ENCODE results near the gene BUB1. TPM values are rescaled to one million over a fixed set of nuclear protein-coding genes. Genes with fewer than 3 reads are reported as not detected.
"Not testable (repeated sequence)": the region's sequence is repeated elsewhere in the genome, so short reads cannot be mapped to it uniquely, and the experiment has no call there.

The BUB1 gene
- total and polyA plus RNA-seq, 12 donors, result 0.17 to 17.1 (median 1.3) TPM

- no peaks in the 10 kb centered on the region for H3K9me3 ChIP-seq (replicated peaks in 1 of 3)
- TF ChIP-seq CTCF (IDR thresholded peaks at IDR 0.05) (no peak), POLR2A (IDR thresholded peaks at IDR 0.05) (no peak)
- H3K36me3 ChIP-seq (replicated peaks in 1 of 2), result no peaks in the 10 kb centered on the region
- no peak for DNase-seq
- H3K27ac ChIP-seq, result no peak overlapping the region
- intact Hi-C loops (cut with DNase I), result no loop called here
- H3K4me1 ChIP-seq (replicated peaks in 1 of 2), result no peaks in the 10 kb centered on the region
- H3K27me3 ChIP-seq, result no peaks in the 10 kb centered on the region
- H3K4me3 ChIP-seq, result no peak overlapping the region
Measured at GRCh38 chr2:110642360-110642759, 35.5 kb downstream of the BUB1 start.

- 86 to 93% (median 89%) methylated on average over 3 of the region's 3 CpGs for WGBS, 4 donors
- no peak overlapping the region for H3K4me3 ChIP-seq
- TF ChIP-seq POLR2A (IDR thresholded peaks at IDR 0.05) (no peak), CTCF (IDR thresholded peaks at IDR 0.05) (no peak)
- no peaks in the 10 kb centered on the region for H3K36me3 ChIP-seq (replicated peaks in 1 of 2)
- no peaks in the 10 kb centered on the region for H3K4me1 ChIP-seq (replicated peaks in 1 of 2)
- peak in 1 of 7 donors; percentile 2 for DNase-seq
- intact Hi-C loops (cut with DNase I), result no loop called here
- H3K27ac ChIP-seq, result no peak overlapping the region
- no peaks in the 10 kb centered on the region for H3K27me3 ChIP-seq
- H3K9me3 ChIP-seq (replicated peaks in 1 of 3), result no peaks in the 10 kb centered on the region
Measured at GRCh38 chr2:110639972-110640371, 37.9 kb downstream of the BUB1 start.

- Histone ChIP-seq H3K9me3 (replicated peaks in 1 of 3) (no peaks in the 10 kb centered on the region), H3K4me1 (replicated peaks in 1 of 2) (no peaks in the 10 kb centered on the region), H3K4me3 (no peak overlapping the region), H3K36me3 (replicated peaks in 1 of 2) (no peaks in the 10 kb centered on the region), H3K27ac (no peak overlapping the region), H3K27me3 (no peaks in the 10 kb centered on the region)
- no peak for TF ChIP-seq POLR2A (IDR thresholded peaks at IDR 0.05)
- WGBS, 4 donors, result 89 to 91% (median 90%) methylated on average over 4 of the region's 4 CpGs
- DNase-seq, result no peak
- intact Hi-C loops (cut with DNase I), result no loop called here
Measured at GRCh38 chr2:110638952-110639695, 38.7 kb downstream of the BUB1 start.

GRCh38 chr2:110638004-110638403 lies 39.9 kb downstream of the BUB1 start:
- intact Hi-C loops (cut with DNase I), result no loop called here
- H3K4me3 ChIP-seq, result no peak overlapping the region
- H3K4me1 ChIP-seq (replicated peaks in 1 of 2), result no peaks in the 10 kb centered on the region
- TF ChIP-seq CTCF (IDR thresholded peaks at IDR 0.05), result no peak
- TF ChIP-seq POLR2A (IDR thresholded peaks at IDR 0.05), result no peak
- H3K27ac ChIP-seq, result no peak overlapping the region
- no peaks in the 10 kb centered on the region for H3K9me3 ChIP-seq (replicated peaks in 1 of 3)
- WGBS, 4 donors, result 96 to 99% (median 97%) methylated on average over 1 of the region's 1 CpG
- no peak for DNase-seq
- no peaks in the 10 kb centered on the region for H3K27me3 ChIP-seq
- H3K36me3 ChIP-seq (replicated peaks in 1 of 2), result no peaks in the 10 kb centered on the region

GRCh38 chr2:110637093-110637492 lies 40.8 kb downstream of the BUB1 start:
- Histone ChIP-seq H3K36me3 (replicated peaks in 1 of 2) (no peaks in the 10 kb centered on the region), H3K4me1 (replicated peaks in 1 of 2) (no peaks in the 10 kb centered on the region), H3K4me3 (no peak overlapping the region), H3K27me3 (no peaks in the 10 kb centered on the region), H3K9me3 (replicated peaks in 1 of 3) (no peaks in the 10 kb centered on the region), H3K27ac (no peak overlapping the region)
- intact Hi-C loops (cut with DNase I), result no loop called here
- no peak for DNase-seq
- 68 to 80% (median 73%) methylated on average over 1 of the region's 1 CpG for WGBS, 4 donors
- TF ChIP-seq CTCF (IDR thresholded peaks at IDR 0.05), result no peak
- no peak for TF ChIP-seq POLR2A (IDR thresholded peaks at IDR 0.05)

- H3K27me3 ChIP-seq; H3K4me3 ChIP-seq; H3K36me3 ChIP-seq (replicated peaks in 1 of 2); intact Hi-C loops (cut with DNase I); H3K9me3 ChIP-seq (replicated peaks in 1 of 3); H3K4me1 ChIP-seq (replicated peaks in 1 of 2); H3K27ac ChIP-seq; DNase-seq: not testable (repeated sequence)
- WGBS, 4 donors, result 89 to 98% (median 93%) methylated on average over 2 to 4 of the region's 4 CpGs
Measured at GRCh38 chr2:110635949-110636628, 41.8 kb downstream of the BUB1 start.

- H3K4me3 ChIP-seq; intact Hi-C loops (cut with DNase I); H3K4me1 ChIP-seq (replicated peaks in 1 of 2); DNase-seq; H3K9me3 ChIP-seq (replicated peaks in 1 of 3); H3K27me3 ChIP-seq; H3K36me3 ChIP-seq (replicated peaks in 1 of 2); H3K27ac ChIP-seq: not testable (repeated sequence)
- 85 to 96% (median 93%) methylated on average over 1 of the region's 1 CpG for WGBS, 4 donors
Measured at GRCh38 chr2:110627348-110627747, 50.5 kb downstream of the BUB1 start.

Data from adrenal gland (tissue), 12 donors.